Stimulated activated CD4-positive, alpha-beta T cell treated with anti-CD3 and anti-CD28 coated beads, Interleukin-12 subunit alpha, Interleukin-12 subunit beta, amount 100 ng/mL, for 48 hours (primary cell): ENCODE measurements around the gene NGEF.
"Not testable (repeated sequence)": the region's sequence is repeated elsewhere in the genome, so short reads cannot be mapped to it uniquely, and the experiment has no call there.

Source experiments
- DNase-seq, 3 donors: peaks; one replicate each; pipeline ENCODE4 v3.0.0-alpha.2; 2020; ENCODE audit warnings: low read depth in 2 of 3, low spot score in 1 of 3

NGEF gene

DNA sequence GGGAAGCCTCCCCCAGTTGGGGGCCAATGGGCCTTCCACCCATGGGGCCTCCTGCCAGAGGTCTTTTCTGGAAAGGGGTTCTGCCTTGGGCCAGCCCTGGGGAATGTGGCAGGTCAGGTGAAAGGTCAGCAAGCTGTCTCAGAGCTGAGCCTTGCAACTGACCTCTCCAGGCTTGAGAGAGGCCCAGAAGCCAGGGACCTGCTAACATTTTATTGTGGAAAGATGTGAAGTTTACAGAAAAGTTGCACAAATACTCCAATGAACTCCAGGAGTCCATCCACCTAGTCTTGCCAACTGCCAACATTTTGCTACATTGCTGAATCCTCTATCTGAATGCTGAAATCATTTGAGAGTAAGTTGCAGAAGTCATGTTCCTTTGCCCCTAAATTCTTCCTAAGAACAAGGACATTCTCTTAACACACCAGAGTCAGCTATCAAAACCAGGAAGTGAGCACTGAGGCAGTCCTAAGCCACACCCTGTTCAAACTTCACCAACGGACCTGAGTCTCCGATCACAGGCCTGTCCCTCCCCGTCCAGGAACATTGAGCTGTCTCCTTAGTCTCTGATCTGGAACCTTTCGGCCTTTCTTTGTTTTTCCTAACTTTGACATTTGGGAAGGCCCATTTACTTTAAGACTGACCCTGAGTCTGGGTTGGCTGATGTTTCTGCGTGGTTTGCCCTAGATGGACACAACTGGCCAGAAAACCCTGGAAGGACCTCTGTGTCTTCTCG is 139.0 kb downstream of the NGEF start:
- no peak for DNase-seq

DNA sequence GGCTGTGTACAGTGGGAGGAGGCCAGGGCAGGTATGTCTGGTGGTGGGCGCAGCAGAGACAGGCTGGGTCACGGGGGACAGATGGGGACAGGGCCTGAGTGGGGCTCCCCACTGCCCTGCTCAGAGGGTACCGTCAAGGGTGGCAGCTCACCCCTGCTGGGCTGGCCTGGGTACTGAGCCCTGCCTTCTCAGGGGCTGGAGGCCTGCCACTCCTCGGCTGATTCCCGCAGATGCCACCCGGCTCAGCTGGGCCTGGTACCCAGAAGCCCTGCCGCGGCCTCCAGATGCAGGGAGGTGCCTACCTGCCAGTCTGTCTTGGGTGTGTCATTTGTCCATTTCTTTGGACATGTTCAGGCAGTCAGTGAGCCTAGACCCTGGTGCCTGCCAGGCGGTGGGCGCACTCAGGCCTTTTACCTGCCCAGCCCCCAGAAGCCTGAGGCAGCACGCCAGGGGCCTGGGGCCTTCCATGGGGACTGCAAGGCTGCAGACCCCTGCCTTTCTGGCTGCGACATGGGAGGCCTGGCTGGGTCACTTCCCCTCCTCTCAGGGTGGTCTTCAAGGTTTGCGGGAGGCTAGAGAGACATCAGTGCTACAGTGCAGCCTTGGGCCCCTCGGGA is 139.7 kb downstream of the NGEF start:
- DNase-seq: no peak

DNA sequence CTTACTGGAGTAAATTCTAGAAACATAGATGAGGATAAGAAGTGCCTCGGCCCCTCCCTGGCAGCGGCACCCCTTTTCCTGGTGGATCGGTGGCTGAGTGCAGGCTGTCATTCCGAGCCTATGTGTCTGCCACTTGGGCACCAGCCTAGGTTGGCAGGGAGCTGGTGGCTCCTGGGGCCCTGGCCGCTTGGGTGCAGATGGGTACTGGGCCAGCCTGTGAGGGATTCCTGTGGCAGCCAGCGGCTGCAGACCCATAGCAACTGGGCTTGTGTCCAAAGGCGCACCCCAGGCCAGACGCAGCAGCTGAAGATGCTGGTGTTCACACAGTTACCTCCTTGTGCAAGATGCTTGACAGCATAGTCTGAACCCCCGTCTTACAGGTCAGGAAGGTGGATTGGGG is 140.2 kb downstream of the NGEF start:
- no peak for DNase-seq

DNA sequence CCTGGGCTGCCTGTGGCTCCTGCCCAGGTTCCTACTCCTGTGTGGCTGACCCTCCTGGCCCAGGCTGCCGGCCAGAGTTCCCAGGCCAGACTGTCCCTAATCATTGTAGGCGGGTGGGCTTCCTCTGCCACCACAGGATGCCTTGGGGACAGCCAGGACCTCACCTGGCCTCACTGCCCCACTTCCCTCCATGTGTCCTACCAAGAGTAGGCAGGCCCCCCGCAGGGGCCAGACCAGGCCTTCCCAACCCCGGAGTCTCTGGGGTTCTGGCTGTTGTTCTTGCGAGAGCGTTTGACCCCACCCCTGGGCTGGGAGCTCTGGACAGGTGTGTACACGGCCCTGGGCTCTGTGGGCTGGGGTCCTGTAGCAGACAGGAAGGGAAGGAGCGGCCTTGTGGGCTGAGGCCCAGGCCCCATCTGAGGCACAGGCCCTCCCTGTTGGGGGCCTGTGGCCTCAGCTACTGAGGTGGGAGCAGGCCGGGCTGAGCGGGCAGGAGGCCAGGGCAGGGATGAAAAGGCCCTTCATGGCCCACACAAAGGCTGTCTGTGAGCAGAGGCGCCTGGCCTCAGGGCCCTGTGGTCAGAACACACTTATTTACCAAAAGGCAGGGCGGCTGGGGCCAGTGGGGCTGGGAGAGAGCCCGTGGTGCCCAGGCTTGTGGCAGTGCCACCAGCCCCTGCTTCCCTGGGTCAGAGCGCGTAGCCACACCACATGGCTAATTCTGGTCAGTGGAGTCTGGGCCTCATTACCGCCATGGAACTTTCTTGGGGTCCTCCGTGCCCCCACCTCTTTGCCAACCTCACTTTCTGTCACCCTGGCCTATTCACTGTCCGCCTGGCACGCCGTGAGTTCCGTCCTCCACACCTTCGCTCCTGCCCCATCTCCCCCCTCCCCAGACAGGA is 141.0 kb downstream of the NGEF start:
- no peak for DNase-seq

DNA sequence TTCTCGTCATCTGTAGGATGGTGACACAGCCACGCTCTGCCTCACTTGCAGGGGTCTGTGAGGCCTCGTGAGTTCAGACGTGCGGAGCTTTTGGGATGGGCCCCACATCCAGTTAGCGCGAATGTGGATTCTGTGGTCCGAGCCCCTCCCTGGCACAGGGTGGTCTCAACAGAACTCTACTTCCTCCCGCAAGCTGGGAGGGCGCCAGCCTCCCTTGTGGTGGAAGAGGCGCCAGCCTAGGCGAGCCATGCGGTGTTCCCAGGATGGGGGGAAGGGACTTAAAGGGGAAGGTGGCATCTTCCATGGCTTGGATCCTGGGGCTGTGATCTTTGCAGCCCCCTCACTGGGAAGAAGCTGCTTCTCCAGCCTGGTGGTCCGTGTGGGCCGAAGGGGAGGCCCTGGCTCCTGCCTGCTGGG is 141.6 kb downstream of the NGEF start:
- DNase-seq: no peak

DNA sequence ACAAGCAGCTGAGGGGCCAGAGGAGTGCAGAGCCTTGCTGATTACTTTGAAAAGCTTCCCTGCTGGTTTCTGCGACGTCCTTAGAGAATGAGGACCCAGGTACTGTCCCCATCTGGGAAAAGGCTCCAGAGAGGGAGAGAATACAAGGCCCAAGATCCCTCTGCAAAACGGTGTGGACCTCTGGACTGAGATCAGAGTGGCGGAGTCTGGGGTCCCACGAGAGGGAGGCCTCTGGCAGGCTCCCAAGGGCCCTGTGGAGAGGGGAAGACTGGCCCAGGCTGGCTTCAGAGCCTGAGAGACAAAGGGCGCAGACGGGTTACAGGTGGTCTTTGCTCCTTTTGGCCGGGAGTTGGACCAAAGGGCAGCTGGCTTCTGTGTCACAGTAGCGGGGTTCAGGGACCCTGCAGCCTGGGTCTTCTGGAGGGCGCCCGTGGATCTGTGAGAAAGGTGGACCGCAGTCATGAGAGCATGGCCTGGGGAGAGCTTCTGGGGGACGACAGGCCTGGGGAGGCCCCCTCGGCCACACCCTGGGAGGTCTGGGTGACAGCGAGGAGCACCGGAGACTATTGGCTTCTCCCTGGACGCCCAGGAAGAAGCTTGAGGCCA is 142.2 kb downstream of the NGEF start:
- no peak for DNase-seq

DNA sequence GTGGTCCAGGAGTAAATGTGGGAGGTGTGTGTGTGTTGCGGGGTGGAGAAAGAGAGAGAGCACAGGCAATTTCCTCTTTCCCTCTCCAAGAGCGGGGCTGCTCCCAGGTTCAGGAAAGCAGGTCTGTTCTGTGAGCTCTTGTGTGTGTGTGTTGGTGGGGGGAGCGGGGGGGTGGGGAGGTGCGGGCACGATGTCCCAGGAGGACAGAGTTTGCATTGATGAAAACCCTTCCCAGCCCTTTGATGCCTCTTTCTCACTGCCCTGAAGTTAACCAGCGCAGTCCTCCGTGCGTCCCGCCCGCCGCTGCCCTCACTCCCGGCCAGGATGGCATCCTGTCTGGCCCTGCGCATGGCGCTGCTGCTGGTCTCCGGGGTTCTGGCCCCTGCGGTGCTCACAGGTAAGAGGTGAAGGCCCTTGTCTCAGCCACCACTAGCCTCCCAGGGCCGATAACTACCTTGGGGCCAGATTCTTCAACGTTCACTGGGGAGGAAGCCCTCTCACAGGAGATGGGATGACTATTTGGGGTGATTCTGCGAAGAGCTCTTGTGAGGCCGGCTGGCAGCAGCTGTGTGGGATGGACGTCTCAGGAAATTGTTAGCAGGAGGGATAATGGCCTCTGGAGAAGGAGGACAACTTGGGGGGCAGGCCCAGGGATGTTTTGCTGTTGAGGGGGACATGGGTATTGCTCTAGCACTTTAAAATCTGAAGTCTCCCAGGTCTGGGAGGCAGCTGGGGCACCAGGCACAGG is 142.9 kb downstream of the NGEF start, which contains the start of gene SNORC:
SNORC (plus strand) TSS at position 247 of the 748 bp plus-strand sequence; CDS start at position 325, 78 bp downstream.
- DNase-seq: no peak

DNA sequence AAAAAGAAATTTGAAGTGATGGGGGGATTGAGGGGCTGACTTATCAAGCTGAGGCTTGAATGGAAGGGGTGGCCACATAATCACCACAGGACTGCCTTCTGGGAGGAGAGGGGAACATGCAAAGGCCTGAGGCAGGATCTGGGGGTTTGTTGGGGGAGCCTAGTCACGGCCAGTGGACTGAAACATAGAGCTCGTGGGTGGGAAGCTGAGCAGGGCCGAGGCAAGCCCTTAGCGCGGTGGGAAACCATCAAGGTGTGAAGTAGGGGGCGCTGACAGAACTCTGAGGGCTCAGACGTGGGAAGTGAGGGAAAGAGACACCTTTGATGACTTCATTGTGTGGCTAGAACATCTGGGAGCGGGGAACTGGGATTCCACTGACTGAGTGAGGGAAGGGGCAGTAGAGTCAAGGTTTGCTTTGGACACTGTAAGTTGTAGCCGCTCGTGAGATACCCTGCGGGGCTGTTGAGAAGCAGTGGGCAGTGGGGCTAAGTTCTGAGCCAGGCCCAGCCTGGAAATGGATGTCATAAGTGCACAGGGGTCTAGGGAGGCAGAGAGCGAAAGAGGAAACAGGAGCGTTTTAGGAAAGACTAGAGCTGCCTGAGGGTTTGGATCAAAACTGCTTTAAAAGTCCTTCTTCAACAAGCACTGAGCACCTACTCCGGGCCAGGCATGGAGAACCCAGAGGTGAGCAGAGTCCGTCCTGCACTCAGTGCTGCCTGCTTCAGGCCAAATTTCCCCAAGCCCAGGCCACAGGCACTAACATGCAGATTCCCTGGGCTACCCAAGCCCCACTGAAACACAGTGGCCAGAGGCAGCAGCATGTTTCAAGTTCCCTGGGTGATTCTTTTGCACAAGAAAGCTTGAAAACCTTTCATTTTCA is 143.7 kb downstream of the NGEF start:
- no peak for DNase-seq

DNA sequence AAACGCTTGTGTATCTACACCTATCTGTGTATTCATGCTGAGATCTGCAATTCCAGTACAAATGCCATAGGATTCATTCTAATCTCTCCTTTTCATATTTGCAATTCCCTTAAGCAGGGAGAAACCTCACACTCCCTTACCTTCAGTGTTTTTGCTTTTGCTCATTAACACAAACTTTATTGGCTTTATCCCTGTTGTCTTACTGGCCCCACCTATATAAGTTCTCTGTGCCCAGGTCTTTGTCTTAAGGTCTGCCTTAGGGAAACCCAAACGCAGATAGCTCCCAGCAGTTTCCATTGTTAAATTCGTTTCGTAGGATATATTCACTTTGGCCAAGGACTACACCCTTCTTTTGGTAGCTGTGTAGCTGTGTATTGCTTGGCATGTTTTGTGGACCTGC is 147.0 kb downstream of the NGEF start:
- no peak for DNase-seq

DNA sequence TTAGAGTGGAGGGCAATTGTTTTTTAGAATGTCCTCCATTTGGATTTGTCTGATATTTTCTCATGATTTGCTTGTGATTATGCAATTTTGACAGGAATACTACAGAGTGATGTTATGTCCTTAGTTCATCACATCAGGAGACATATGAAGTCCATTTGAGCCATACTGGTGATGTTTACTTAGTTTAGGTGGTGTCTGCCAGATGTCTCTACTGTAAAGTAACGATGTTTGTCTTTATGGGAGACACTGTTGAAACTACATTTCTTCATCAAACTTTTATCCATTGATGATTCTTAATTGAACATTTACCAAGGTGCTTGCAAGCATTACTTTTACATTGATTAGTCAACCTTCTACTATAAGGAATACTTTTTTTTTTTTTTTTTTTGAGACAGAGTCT is 147.9 kb downstream of the NGEF start:
- DNase-seq: no peak

DNA sequence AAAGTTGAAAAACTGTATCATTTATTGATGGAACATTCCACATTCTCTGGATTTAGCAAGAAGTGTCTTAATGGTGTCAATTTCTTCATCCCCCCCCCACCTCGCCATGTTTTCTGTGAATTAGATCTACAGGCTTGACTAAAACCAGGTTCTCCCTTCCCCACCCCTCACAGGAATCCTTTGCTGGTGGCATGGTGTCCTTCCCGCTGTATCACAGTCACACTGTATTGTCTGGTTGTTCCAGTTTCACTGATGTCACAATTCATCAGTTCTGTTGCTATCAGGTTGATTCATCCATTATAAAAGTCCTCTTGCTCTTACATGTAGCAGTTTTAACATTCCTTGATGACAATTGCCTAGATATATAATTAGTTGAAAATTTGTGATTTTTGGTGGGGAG is 149.1 kb downstream of the NGEF start:
- no peak for DNase-seq

DNA sequence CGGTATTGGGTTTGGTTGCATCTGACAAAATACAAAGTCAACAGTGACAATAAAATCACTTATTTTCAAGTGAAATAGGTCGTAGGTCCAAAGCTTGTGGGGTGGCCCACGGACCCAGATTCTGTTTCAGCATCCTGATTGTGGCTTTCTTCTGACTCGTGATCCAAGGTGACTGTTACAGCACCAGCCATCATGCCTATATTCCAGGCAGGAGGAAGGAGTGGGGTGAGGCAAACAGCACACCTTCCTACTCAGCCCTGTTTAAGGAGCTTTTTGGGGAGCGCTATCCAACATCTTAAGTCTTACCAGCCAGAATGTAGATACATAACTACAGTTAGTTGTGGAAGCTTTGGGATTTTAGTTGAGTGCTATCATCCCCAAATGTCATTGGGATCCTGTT is 151.7 kb downstream of the NGEF start:
- no peak for DNase-seq

DNA sequence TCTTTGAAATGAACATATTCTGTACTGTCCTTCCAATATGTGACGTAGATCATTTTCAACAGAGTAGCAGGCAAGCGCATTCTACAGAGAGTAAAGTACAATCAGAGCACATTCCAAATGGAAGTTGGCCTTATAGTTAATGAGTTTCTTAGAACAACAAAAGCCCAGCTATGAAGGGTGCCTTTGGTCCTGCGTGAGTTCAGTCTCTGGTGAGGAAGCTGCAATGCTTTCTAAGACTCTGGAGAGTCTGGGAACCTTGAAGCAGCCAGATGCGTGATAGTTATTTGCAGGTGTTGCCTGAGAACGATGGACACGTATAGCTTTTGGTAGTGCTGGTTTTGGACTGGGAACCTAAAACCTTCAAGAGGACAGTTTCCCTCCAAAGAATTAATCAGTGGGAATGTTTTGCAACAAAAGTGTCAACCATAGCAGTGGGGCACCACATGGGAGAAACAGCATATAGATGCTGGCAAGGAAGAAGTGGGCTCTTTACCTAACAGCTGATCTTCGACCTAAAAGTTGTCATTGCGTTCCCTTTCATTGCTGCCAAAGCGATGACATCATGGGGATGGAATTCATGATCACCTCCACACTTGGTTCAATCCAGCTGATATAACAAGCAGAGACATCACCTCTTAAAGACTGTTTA is 152.3 kb downstream of the NGEF start:
- no peak for DNase-seq

DNA sequence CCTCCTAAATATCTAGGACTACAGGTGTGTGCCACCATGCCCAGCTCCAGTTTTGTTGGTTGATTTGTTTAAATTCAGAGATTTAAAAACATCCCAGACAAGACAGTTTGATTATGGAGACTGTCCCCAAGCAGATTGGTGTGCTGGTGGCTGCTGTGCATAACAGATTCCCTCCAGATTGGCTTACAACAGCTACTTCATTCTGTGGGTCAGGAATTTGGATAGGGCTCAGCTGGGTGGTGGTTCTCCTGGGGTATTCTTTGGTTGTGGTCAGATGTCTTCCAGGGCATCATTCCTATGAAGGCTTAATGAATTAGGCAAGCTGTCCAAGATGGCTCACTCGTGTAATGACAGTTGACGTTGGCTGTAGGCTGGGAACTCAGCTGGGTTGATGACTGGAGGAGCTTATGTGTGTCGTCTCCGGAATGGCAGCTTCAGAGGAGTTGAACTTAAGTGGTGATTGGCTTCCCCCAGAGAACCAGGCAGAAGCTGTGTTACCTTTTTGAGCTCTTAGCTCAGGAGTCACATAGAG is 153.6 kb downstream of the NGEF start:
- no peak for DNase-seq

DNA sequence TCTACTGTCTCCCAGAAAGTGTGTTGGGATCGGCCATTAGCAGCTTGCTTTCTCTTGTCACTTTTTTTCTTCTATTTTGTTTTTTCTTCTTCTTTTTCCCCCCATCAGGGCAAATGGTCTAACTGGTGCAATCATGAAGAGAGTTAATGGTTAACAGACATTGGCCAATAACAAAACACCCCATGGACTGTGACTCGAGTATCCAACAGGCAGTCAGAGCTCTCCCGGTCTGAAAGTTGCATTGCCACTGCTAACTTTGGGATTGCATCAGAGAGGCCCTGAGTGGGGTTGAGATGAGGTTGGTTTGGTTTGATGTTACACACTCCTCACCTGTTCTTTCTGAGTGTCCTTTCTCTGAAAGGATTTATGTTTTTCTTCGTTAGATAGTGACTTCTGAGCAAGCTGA is 155.9 kb downstream of the NGEF start:
- no peak for DNase-seq

DNA sequence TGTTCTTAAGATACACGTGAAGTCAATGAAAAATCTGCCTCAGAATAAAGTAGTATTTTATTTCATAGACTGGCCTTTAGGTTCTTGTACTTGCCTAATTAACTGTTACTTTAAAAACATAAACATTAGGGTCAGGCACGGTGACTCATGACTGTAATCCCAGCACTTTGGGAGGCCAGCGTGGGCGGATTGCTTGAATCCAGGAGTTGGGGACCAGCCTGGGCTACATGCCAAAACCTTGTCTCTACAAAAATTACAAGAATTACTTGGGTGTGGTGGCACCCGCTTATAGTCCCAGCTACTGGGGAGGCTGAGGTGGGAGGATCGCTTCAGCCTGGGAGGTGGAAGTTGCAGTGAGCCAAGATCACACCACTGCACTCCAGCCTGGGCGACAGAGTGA is 159.0 kb downstream of the NGEF start:
- no peak for DNase-seq

DNA sequence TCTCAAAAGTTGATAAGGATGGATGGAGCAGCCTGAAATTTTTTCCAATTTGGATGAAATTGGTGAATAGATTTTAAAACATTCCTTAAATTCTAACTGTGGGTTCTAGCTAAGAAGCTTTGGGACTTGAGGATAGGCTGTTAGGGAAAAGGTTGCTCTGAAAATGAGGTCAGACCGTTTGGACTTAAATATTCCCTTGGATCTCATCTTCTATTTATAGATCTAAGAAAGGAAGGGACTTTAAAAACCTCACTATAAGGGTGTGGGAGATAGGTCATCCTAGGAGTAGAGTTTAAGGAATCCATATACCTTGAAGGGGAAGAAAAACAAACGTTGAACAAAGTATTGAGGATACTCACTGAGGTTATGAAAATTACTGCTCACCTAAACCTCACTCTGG is 160.4 kb downstream of the NGEF start:
- no peak for DNase-seq

DNA sequence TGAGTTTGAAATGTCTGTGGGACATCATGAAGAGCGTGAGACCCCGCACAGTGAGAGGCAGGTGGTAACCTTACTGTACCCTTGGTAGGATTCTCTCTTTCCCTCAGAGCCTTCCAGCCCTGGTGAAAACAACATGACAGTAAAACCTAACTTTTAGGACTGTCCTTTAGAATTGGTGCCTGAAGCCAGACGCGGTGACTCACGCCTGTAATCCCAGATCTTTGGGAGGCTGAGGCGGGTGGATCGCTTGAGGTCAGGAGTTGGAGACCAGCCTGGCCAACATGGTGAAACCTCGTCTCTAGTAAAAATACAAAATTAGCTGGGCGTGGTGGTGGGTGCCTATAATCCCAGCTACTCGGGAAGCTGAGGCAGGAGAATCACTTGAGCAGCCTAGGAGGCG is 161.0 kb downstream of the NGEF start:
- DNase-seq: not testable (repeated sequence)

DNA sequence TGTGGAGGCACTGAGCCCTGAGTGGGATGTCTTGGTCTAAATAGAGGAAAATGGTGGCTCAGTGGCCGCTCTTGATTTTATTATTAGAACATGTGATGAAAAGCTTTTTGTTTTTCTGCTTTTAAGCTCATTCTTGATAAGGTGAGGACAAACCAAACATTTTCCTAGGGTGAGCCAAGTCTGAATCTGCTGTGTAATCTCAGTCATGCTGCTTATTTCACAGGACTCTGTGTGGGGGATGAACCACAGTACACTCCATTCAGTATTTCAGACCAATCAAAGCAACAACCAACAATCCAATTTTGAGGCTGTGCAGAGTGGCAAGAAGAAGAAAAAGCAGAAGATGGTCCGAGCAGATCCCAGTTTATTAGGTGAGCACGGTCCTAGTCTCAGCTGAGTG is 163.0 kb downstream of the NGEF start:
- no peak for DNase-seq
